WTC11 (cell line): ENCODE measurements around the gene FGFRL1. TPM values are rescaled to one million over a fixed set of nuclear protein-coding genes. Genes with fewer than 3 reads are reported as not detected.

ENCODE experiments used
- ATAC-seq: fragments of 200-7000 bp; cut with Tn5 transposase; 2 replicates; pipeline ENCODE4 v1.10.0; 2021; ENCODE audit warnings: mild to moderate bottlenecking, moderate library complexity
- CTCF ChIA-PET: fragments of 300-600 bp; sonication (Branson Sonifier 250); formaldehyde crosslinking; loops from one replicate; lab custom pipeline; 2021; ENCODE audit warnings: antibody characterized with exemption; lab: Charles Lee
- POLR2A ChIA-PET: fragments of 350-600 bp; sonication (Branson Sonifier 250); formaldehyde crosslinking; loops from one replicate; lab custom pipeline; 2021; ENCODE audit warnings: antibody characterized with exemption; lab: Charles Lee
- DNase-seq: peaks from one replicate; pipeline ENCODE4 v3.0.0; 2021; ENCODE audit warnings: low spot score
- H3K27ac Mint-ChIP-seq: 2 replicates; pipeline ENCODE4 v1.8.0; 2021; ENCODE audit warnings: mixed read lengths
- H3K27me3 Mint-ChIP-seq: 2 replicates; pipeline ENCODE4 v1.8.0; 2021; ENCODE audit warnings: low read depth, mild to moderate bottlenecking, moderate library complexity, mixed read lengths
- H3K36me3 Mint-ChIP-seq: 2 replicates; pipeline ENCODE4 v1.8.0; 2021; ENCODE audit warnings: mixed read lengths
- H3K4me1 Mint-ChIP-seq: 2 replicates; pipeline ENCODE4 v1.8.0; 2022; ENCODE audit warnings: mixed read lengths
- H3K4me3 Mint-ChIP-seq: 2 replicates; pipeline ENCODE4 v1.8.0; 2021; ENCODE audit warnings: mild to moderate bottlenecking, moderate library complexity, mixed read lengths
- H3K9me3 Mint-ChIP-seq: 2 replicates; pipeline ENCODE4 v1.8.0; 2021; ENCODE audit warnings: mixed read lengths
- ATF1 ChIP-seq: sonication (generic); formaldehyde crosslinking; IDR thresholded peaks from 2 replicates; pipeline ENCODE4 v1.8.1; 2023; ENCODE audit warnings: mild to moderate bottlenecking, moderate library complexity, missing genetic modification reagents
- ATF2 ChIP-seq: sonication (generic); formaldehyde crosslinking; IDR thresholded peaks from 2 replicates; pipeline ENCODE4 v1.8.1; 2022; ENCODE audit warnings: low read depth, missing genetic modification reagents, borderline replicate concordance
- CTCF ChIP-seq: fragments of 200-600 bp; IDR thresholded peaks from 2 replicates; pipeline ENCODE4 v1.8.0; 2022; ENCODE audit warnings: antibody characterized with exemption
- E2F1 ChIP-seq: sonication (generic); formaldehyde crosslinking; IDR thresholded peaks from 2 replicates; pipeline ENCODE4 v1.8.0; 2022; ENCODE audit warnings: mild to moderate bottlenecking, missing genetic modification reagents
- FOXJ3 ChIP-seq: sonication (generic); formaldehyde crosslinking; IDR thresholded peaks from 2 replicates; pipeline ENCODE4 v1.9.0; 2021; ENCODE audit warnings: missing genetic modification reagents, mild to moderate bottlenecking, borderline replicate concordance
- GRHL2 ChIP-seq: fragments of 250-450 bp; sonication (Bioruptor Pico); IDR thresholded peaks from 2 replicates; pipeline ENCODE4 v1.8.0; 2022; ENCODE audit warnings: mild to moderate bottlenecking, moderate library complexity; ENCODE audit not compliant: insufficient replicate concordance, severe bottlenecking
- NR2C2 ChIP-seq: sonication (generic); formaldehyde crosslinking; IDR thresholded peaks from 2 replicates; pipeline ENCODE4 v1.8.0; 2022; ENCODE audit warnings: mild to moderate bottlenecking, missing genetic modification reagents
- NR3C1 ChIP-seq: sonication (generic); formaldehyde crosslinking; conservative IDR thresholded peaks from 2 replicates; pipeline ENCODE4 v1.8.1; 2023; ENCODE audit warnings: low read depth, mild to moderate bottlenecking, missing genetic modification reagents
- RORB ChIP-seq: fragments of 250-450 bp; sonication (Bioruptor Pico); IDR thresholded peaks from 2 replicates; pipeline ENCODE4 v1.9.0; 2021; ENCODE audit warnings: mild to moderate bottlenecking
- SMAD3 ChIP-seq: sonication (generic); formaldehyde crosslinking; IDR thresholded peaks from 2 replicates; pipeline ENCODE4 v1.8.0; 2022; ENCODE audit warnings: missing genetic modification reagents, mild to moderate bottlenecking, borderline replicate concordance
- SOX15 ChIP-seq: fragments of 250-450 bp; sonication (Bioruptor Pico); IDR thresholded peaks from 2 replicates; pipeline ENCODE4 v1.9.0; 2021; ENCODE audit warnings: mild to moderate bottlenecking
- SP1 ChIP-seq: sonication (generic); formaldehyde crosslinking; conservative IDR thresholded peaks from 2 replicates; pipeline ENCODE4 v1.8.1; 2022; ENCODE audit warnings: missing genetic modification reagents
- TCF7 ChIP-seq: sonication (generic); formaldehyde crosslinking; IDR thresholded peaks from 2 replicates; pipeline ENCODE4 v1.8.0; 2022; ENCODE audit warnings: mild to moderate bottlenecking, low read depth, missing genetic modification reagents, moderate library complexity
- USF1 ChIP-seq: sonication (generic); formaldehyde crosslinking; IDR thresholded peaks from 2 replicates; pipeline ENCODE4 v1.8.0; 2022; ENCODE audit warnings: mild to moderate bottlenecking, missing genetic modification reagents
- ZBTB21 ChIP-seq: sonication (generic); formaldehyde crosslinking; IDR thresholded peaks from 2 replicates; pipeline ENCODE4 v1.8.1; 2023; ENCODE audit warnings: mild to moderate bottlenecking, missing genetic modification reagents, borderline replicate concordance
- ZNF219 ChIP-seq: sonication (generic); formaldehyde crosslinking; IDR thresholded peaks from 2 replicates; pipeline ENCODE4 v1.8.0; 2023; ENCODE audit warnings: missing genetic modification reagents, mild to moderate bottlenecking, borderline replicate concordance
- ZNF396 ChIP-seq: fragments of 250-450 bp; sonication (Bioruptor Pico); IDR thresholded peaks from 2 replicates; pipeline ENCODE4 v1.8.0; 2021; ENCODE audit warnings: mild to moderate bottlenecking, moderate library complexity, borderline replicate concordance
- ZNF416 ChIP-seq: fragments of 250-450 bp; sonication (Bioruptor Pico); IDR thresholded peaks from 2 replicates; pipeline ENCODE4 v1.9.0; 2021; ENCODE audit warnings: mild to moderate bottlenecking, inconsistent platforms
- ZSCAN18 ChIP-seq: fragments of 250-450 bp; sonication (Bioruptor Pico); IDR thresholded peaks from 2 replicates; pipeline ENCODE4 v2.1.2; 2022; ENCODE audit warnings: mild to moderate bottlenecking, moderate library complexity
- total RNA-seq: library from RNA; stranded (reverse); gene quantifications from 3 replicates; pipeline ENCODE4 v1.2.3, GENCODE V29; 2021
- TF ChIP-seq, protein P1 (sequence below): sonication (generic); formaldehyde crosslinking; IDR thresholded peaks from 2 replicates; pipeline ENCODE4 v1.8.1; 2022; ENCODE audit warnings: low read depth, mild to moderate bottlenecking, moderate library complexity, missing genetic modification reagents, borderline replicate concordance
- TF ChIP-seq, protein P2 (sequence below): fragments of 250-450 bp; sonication (Bioruptor Pico); IDR thresholded peaks from 2 replicates; pipeline ENCODE4 v1.9.0; 2021; ENCODE audit warnings: moderate library complexity, mild to moderate bottlenecking, inconsistent platforms, borderline replicate concordance
- TF ChIP-seq, protein P3 (sequence below): sonication (generic); formaldehyde crosslinking; conservative IDR thresholded peaks from 2 replicates; pipeline ENCODE4 v1.8.1; 2022; ENCODE audit warnings: mild to moderate bottlenecking, missing genetic modification reagents
- TF ChIP-seq, protein P4 (sequence below): sonication (generic); formaldehyde crosslinking; IDR thresholded peaks from 2 replicates; pipeline ENCODE4 v1.8.1; 2023; ENCODE audit warnings: mild to moderate bottlenecking, missing genetic modification reagents

The FGFRL1 gene
- total RNA-seq, 1 experiment from 2014 or later: 25.9 TPM

- ChIA-PET POLR2A (no interaction called here), CTCF (interaction anchor here (1.3 kb wide), 1 partner anchor 14 kb away, joined by 4 read pairs; the partner anchor contains the start of gene IDUA)
- DNase-seq: no peak
- no peak overlapping the region for H3K27ac Mint-ChIP-seq
- peaks cover 79% of the 10 kb centered on the region for H3K27me3 Mint-ChIP-seq
- ATAC-seq: no peak
- no peaks in the 10 kb centered on the region for H3K36me3 Mint-ChIP-seq
- no peak overlapping the region for H3K4me3 Mint-ChIP-seq
- TF ChIP-seq, protein P1, sequence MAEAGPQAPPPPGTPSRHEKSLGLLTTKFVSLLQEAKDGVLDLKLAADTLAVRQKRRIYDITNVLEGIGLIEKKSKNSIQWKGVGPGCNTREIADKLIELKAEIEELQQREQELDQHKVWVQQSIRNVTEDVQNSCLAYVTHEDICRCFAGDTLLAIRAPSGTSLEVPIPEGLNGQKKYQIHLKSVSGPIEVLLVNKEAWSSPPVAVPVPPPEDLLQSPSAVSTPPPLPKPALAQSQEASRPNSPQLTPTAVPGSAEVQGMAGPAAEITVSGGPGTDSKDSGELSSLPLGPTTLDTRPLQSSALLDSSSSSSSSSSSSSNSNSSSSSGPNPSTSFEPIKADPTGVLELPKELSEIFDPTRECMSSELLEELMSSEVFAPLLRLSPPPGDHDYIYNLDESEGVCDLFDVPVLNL (CRISPR knock-in tag): no peak
- TF ChIP-seq NR3C1 (CRISPR knock-in tag) (no peak), SMAD3 (CRISPR knock-in tag) (no peak), ZNF396 (CRISPR knock-in tag) (no peak), TCF7 (CRISPR knock-in tag) (no peak), SP1 (CRISPR knock-in tag) (no peak), FOXJ3 (CRISPR knock-in tag) (no peak), GRHL2 (CRISPR knock-in tag) (no peak), E2F1 (CRISPR knock-in tag) (no peak), ZBTB21 (CRISPR knock-in tag) (no peak), USF1 (CRISPR knock-in tag) (no peak)
- TF ChIP-seq, protein P2, sequence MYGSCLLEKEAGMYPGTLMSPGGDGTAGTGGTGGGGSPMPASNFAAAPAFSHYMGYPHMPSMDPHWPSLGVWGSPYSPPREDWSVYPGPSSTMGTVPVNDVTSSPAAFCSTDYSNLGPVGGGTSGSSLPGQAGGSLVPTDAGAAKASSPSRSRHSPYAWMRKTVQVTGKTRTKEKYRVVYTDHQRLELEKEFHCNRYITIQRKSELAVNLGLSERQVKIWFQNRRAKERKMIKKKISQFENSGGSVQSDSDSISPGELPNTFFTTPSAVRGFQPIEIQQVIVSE (CRISPR knock-in tag): no peak
- TF ChIP-seq, protein P3, sequence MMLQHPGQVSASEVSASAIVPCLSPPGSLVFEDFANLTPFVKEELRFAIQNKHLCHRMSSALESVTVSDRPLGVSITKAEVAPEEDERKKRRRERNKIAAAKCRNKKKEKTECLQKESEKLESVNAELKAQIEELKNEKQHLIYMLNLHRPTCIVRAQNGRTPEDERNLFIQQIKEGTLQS (CRISPR knock-in tag): no peak
- TF ChIP-seq, protein P4, sequence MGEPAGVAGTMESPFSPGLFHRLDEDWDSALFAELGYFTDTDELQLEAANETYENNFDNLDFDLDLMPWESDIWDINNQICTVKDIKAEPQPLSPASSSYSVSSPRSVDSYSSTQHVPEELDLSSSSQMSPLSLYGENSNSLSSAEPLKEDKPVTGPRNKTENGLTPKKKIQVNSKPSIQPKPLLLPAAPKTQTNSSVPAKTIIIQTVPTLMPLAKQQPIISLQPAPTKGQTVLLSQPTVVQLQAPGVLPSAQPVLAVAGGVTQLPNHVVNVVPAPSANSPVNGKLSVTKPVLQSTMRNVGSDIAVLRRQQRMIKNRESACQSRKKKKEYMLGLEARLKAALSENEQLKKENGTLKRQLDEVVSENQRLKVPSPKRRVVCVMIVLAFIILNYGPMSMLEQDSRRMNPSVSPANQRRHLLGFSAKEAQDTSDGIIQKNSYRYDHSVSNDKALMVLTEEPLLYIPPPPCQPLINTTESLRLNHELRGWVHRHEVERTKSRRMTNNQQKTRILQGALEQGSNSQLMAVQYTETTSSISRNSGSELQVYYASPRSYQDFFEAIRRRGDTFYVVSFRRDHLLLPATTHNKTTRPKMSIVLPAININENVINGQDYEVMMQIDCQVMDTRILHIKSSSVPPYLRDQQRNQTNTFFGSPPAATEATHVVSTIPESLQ (CRISPR knock-in tag): no peak
- peaks cover 2% of the 10 kb centered on the region for H3K4me1 Mint-ChIP-seq
- H3K9me3 Mint-ChIP-seq: no peaks in the 10 kb centered on the region
Measured at GRCh38 chr4:1000686-1001260, 10.7 kb upstream of the FGFRL1 start.

- Mint-ChIP-seq H3K27ac (no peak overlapping the region), H3K4me1 (peaks cover 2% of the 10 kb centered on the region), H3K4me3 (no peak overlapping the region; the same call in 1 of the 2 replicates), H3K36me3 (no peaks in the 10 kb centered on the region), H3K9me3 (no peaks in the 10 kb centered on the region), H3K27me3 (peaks cover 79% of the 10 kb centered on the region)
- ATAC-seq: peak; percentile 4
- no peak for DNase-seq
- CTCF ChIA-PET: interaction anchor here (0.9 to 1.4 kb wide), 3 partner anchors 15 to 318 kb away, joined by 3 to 5 read pairs (median 3); partner anchors contain the start of gene IDUA
- POLR2A ChIA-PET: interaction anchor here (1.2 kb wide), 1 partner anchor 14 kb away, joined by 4 read pairs; no protein-coding TSS in a partner anchor
- TF ChIP-seq ZNF416 (CRISPR knock-in tag) (no peak), SMAD3 (CRISPR knock-in tag) (no peak), ZNF219 (CRISPR knock-in tag) (no peak), SOX15 (CRISPR knock-in tag) (no peak), CTCF (no peak), ATF1 (CRISPR knock-in tag) (no peak), ATF2 (CRISPR knock-in tag) (no peak), ZSCAN18 (CRISPR knock-in tag) (no peak), NR2C2 (CRISPR knock-in tag) (no peak), RORB (CRISPR knock-in tag) (no peak)
Measured at GRCh38 chr4:1001561-1002130, 9.8 kb upstream of the FGFRL1 start.
